ENCODE results near the gene PDK4. TPM values are rescaled to one million over a fixed set of nuclear protein-coding genes. Genes with fewer than 3 reads are reported as not detected.

PDK4 gene
- total and polyA plus RNA-seq, 9 of the 15 experiments (the other 6 are each of a cell fraction or from before 2014, with no cell fraction given) = 0.03 to 0.24 (median 0.08) TPM; not detected in 2

- Histone ChIP-seq H2AFZ (ENCODE audit: low read depth, low read length) (no peak overlapping the region), H3K27ac (ENCODE audit: extremely low read depth, low read depth, low read length) (no peak overlapping the region), H3K4me1 (replicated peaks in 1 of 2; ENCODE audit: control insufficient read depth in 2 of 2, insufficient read depth in 2 of 2, low read length in 2 of 2) (no peaks in the 10 kb centered on the region), H3K9me1 (ENCODE audit: control insufficient read depth, insufficient read depth, low read length) (no peaks in the 10 kb centered on the region), H3K27me3 (ENCODE audit: control insufficient read depth in 2 of 2, insufficient read depth in 2 of 2, low read length in 2 of 2) (no peaks in the 10 kb centered on the region), H3K9me3 (replicated peaks; ENCODE audit: control insufficient read depth, insufficient read depth, low read depth, low read length) (no peaks in the 10 kb centered on the region), H3K79me2 (ENCODE audit: control insufficient read depth, insufficient read depth, low read length) (no peaks in the 10 kb centered on the region), H3K4me2 (ENCODE audit: insufficient read depth, low read length) (no peak overlapping the region), H3K4me3 (no peak overlapping the region), H4K20me1 (replicated peaks; ENCODE audit: control insufficient read depth, insufficient read depth, low read length) (no peaks in the 10 kb centered on the region), H3K36me3 (ENCODE audit: control insufficient read depth, insufficient read depth, low read length) (no peaks in the 10 kb centered on the region), H3K9ac (ENCODE audit: insufficient read depth in 1 of 2, low read depth in 2 of 2, low read length in 2 of 2) (no peak overlapping the region)
- WGBS (ENCODE audit: insufficient coverage, low coverage, missing lambda C conversion rate) = 0% methylated on average over 1 of the region's 1 CpG
- intact Hi-C loops (cut with micrococcal nuclease) (no loop called here), in situ Hi-C loops (cut with MboI) (loop anchor here (5.0 kb wide), 1 partner anchor 142 kb away; no protein-coding TSS in a partner anchor)
- TF ChIP-seq KLF1 (tag; IDR thresholded peaks at IDR 0.05) (no peak), ZNF407 (IDR thresholded peaks at IDR 0.05; ENCODE audit: low read depth) (no peak), ZBTB26 (CRISPR knock-in tag; IDR thresholded peaks at IDR 0.05) (no peak), KLF10 (CRISPR knock-in tag; IDR thresholded peaks at IDR 0.05) (no peak), POLR2A (conservative IDR thresholded peaks at IDR 0.05) (no peak)
- no peak for FAIRE-seq
- DNase-seq (ENCODE audit: extremely low read depth in 1 of 4, low spot score in 3 of 4) = no peak
- ChIA-PET CTCF (ENCODE audit: low intra/inter-chr PET ratio) (no interaction called here), POLR2A (no interaction called here)
- ATAC-seq = no peak
- BruUV-seq (replicated peaks) = no TSS peak
These were observed 56.0 kb downstream of the PDK4 start for GRCh38 chr7:95540366-95540765.

Measured in K562 (cell line).